OCI-LY7 (cell line): Measurements from ENCODE around the gene FIP1L1.

Experiments
- CTCF ChIP-seq: fragments of 200-600 bp; sonication (generic); conservative IDR thresholded peaks from 2 replicates; pipeline ENCODE4 v1.5.1; 2014; ENCODE audit warnings: mild to moderate bottlenecking, antibody characterized with exemption, low read length, moderate library complexity, mixed read lengths
- EZH2phosphoT487 ChIP-seq: fragments of 200-600 bp; sonication (generic); IDR thresholded peaks from 2 replicates; pipeline ENCODE4 v1.6.1; 2018; ENCODE audit warnings: low read depth, borderline replicate concordance, mild to moderate bottlenecking, mixed run types, antibody characterized with exemption, low read length, moderate library complexity, mixed read lengths

GRCh38 chr4:53365486-53366300 lies 11.7 kb upstream of the FIP1L1 start, which contains the start of gene SCFD2:
- TF ChIP-seq CTCF (no peak), EZH2phosphoT487 (no peak)
